Bronchial epithelial cell (primary cell): Measurements from ENCODE around the gene PHF14. TPM values are rescaled to one million over a fixed set of nuclear protein-coding genes. Genes with fewer than 3 reads are reported as not detected.
"Not testable (repeated sequence)": the region's sequence is repeated elsewhere in the genome, so short reads cannot be mapped to it uniquely, and the experiment has no call there.

Experiments
- DNase-seq: peaks from one replicate; pipeline ENCODE4 v3.0.0-alpha.2; 2010; ENCODE audit warnings: low read depth
- FAIRE-seq: peaks from 2 replicates; lab custom pipeline; 2011; peaks lifted over from hg19 to GRCh38; lab: Jason Lieb, UNC
- H3K27me3 ChIP-seq: 2 replicates; pipeline ENCODE4 v1.5.1; 2011; ENCODE audit warnings: low read length; ENCODE audit not compliant: control insufficient read depth, insufficient read depth
- H3K36me3 ChIP-seq: 2 replicates; pipeline ENCODE4 v1.5.1; 2011; ENCODE audit warnings: low read length; ENCODE audit not compliant: control insufficient read depth, insufficient read depth
- H3K4me3 ChIP-seq: 2 replicates; pipeline ENCODE4 v1.5.1; 2011; ENCODE audit warnings: mild to moderate bottlenecking, low read depth, low read length, control low read depth
- total RNA-seq: library from RNA; depleted of rRNA; stranded (reverse); fragments of >200 nt; gene quantifications from 2 replicates; pipeline ENCODE4 v1.2.1, GENCODE V29; 2014
- TF ChIP-seq, protein P1 (sequence below): IDR thresholded peaks from 2 replicates; pipeline ENCODE4 v1.5.1; 2011; ENCODE audit warnings: mild to moderate bottlenecking, moderate library complexity, low read length, control low read depth, inconsistent platforms; ENCODE audit not compliant: insufficient read depth, severe bottlenecking

PHF14 gene
- total RNA-seq, 1 donor from 2014 or later, result 17.4 TPM

- TF ChIP-seq, protein P1, sequence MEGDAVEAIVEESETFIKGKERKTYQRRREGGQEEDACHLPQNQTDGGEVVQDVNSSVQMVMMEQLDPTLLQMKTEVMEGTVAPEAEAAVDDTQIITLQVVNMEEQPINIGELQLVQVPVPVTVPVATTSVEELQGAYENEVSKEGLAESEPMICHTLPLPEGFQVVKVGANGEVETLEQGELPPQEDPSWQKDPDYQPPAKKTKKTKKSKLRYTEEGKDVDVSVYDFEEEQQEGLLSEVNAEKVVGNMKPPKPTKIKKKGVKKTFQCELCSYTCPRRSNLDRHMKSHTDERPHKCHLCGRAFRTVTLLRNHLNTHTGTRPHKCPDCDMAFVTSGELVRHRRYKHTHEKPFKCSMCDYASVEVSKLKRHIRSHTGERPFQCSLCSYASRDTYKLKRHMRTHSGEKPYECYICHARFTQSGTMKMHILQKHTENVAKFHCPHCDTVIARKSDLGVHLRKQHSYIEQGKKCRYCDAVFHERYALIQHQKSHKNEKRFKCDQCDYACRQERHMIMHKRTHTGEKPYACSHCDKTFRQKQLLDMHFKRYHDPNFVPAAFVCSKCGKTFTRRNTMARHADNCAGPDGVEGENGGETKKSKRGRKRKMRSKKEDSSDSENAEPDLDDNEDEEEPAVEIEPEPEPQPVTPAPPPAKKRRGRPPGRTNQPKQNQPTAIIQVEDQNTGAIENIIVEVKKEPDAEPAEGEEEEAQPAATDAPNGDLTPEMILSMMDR, result no peak
- Histone ChIP-seq H3K36me3 (no peaks in the 10 kb centered on the region), H3K27me3 (no peaks in the 10 kb centered on the region), H3K4me3 (no peak overlapping the region)
- no peak for DNase-seq
- no peak for FAIRE-seq
Observed at GRCh38 chr7:10981317-10981716, 7.6 kb downstream of the PHF14 start.

DNA sequence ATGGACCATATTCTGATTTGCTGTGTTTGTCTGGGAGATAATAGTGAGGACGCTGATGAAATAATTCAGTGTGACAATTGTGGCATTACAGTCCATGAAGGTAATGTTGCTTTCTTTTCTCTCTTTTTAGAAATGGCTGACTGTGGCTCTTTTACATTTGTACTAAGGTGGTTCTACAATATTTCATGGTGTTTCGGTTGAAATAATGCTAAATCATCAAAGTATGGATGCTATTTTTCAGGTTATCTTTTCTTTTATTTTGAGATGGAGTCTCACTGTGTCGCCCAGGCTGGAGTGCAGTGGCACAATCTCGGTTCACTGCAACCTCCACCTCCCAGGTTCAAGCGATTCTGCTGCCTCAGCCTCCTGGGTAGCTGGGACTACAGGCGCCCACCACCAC is 17.1 kb downstream of the PHF14 start:
- not testable (repeated sequence) for H3K4me3 ChIP-seq, DNase-seq, FAIRE-seq, H3K27me3 ChIP-seq, H3K36me3 ChIP-seq

DNA sequence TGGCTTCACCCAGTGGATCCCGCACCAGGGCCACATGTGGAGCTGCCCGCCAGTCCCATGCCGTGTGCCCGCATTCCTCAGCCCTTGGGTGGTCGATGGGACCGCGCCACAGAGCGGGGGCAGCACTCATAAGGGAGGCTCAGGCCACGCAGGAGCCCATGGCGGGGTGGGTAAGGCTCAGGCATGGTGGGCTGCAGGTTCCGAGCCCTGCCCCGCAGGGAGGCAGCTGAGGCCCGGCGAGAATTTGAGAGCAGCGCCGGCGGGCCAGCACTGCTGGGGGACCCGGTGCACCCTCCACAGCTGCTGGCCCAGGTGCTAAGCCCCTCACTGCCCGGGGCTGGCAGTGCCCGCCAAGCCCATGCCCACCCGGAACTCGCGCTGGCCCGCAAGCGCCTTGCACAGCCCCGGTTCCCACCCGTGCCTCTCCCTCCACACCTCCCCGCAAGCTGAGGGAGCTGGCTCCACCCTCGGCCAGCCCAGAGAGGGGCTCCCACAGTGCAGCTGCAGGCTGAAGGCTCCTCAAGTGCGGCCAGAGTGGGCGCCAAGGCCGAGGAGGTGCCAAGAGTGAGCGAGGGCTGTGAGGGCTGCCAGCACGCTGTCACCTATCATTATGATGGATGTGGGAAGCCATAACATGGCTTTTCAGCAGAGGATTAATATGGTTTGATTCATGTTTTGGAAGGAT is 22.0 kb downstream of the PHF14 start:
- not testable (repeated sequence) for H3K4me3 ChIP-seq, H3K36me3 ChIP-seq, FAIRE-seq, H3K27me3 ChIP-seq, DNase-seq

- DNase-seq (no peak), FAIRE-seq (no peak)
- TF ChIP-seq, protein P1, result no peak
- Histone ChIP-seq H3K36me3 (no peaks in the 10 kb centered on the region), H3K27me3 (no peaks in the 10 kb centered on the region), H3K4me3 (no peak overlapping the region)
Observed at GRCh38 chr7:10998996-10999757, 25.5 kb downstream of the PHF14 start.

DNA sequence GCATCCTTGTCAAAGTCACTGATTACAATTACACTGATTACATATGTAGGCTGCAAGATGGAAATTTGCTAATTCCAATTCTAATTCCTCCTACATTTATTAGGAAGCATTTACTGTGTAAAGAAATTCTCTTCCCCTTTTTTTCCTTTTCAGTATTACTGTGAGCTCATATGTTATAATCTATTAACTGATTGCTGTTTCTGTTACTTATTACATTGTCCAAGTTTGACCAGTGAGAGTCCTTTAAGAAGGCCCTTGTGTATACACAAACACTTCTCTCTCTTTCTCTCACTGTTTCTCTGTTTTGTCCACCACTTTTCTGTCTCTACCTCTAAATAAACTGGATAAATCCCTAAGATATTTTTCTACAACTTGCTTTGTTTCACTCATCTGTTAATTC is 31.5 kb downstream of the PHF14 start:
- TF ChIP-seq, protein P1, result no peak
- Histone ChIP-seq H3K4me3 (no peak overlapping the region), H3K36me3 (no peaks in the 10 kb centered on the region), H3K27me3 (no peaks in the 10 kb centered on the region)
- FAIRE-seq (no peak), DNase-seq (no peak)

DNA sequence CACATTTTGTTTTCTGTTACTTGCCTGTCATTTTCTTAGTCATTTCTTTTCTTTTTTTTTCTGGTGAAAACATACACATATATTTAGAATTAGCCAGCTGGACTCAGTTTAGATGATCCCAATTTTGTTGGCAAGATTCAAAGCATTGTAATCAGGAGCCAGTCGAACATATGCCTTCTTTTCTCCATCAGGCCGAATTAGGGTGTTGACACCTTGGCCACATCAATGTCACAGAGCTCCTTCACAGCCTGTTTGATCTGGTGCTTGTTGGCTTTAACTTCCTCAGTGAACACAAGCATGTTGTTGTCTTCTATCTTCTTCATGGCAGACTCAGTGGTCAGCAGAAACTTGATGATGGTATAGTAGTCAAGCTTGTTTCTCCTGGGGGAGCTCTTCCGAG is 32.6 kb downstream of the PHF14 start:
- DNase-seq (no peak), FAIRE-seq (no peak)
- no peaks in the 10 kb centered on the region for H3K27me3 ChIP-seq
- TF ChIP-seq, protein P1, result no peak
- no peaks in the 10 kb centered on the region for H3K36me3 ChIP-seq
- H3K4me3 ChIP-seq, result no peak overlapping the region
